Measurements from ENCODE around the gene CADM3.

The CADM3 gene

GRCh38 chr1:159209061-159209460 is 37.6 kb downstream of the CADM3 start:
- peaks cover 26% of the 10 kb centered on the region for H3K27me3 ChIP-seq (ENCODE audit: control insufficient read depth, insufficient read depth, low read length)
- H3K9ac ChIP-seq (ENCODE audit: low read depth, low read length) = no peak overlapping the region
- H3K36me3 ChIP-seq (ENCODE audit: insufficient read depth, low read length) = no peaks in the 10 kb centered on the region
- H3K4me1 ChIP-seq (ENCODE audit: control insufficient read depth, insufficient read depth, low read length) = peaks cover 15% of the 10 kb centered on the region
- no peak overlapping the region for H3K4me3 ChIP-seq (ENCODE audit: low read length)
- H3K9me3 ChIP-seq (replicated peaks; ENCODE audit: low read length) = no peaks in the 10 kb centered on the region
- H3K4me2 ChIP-seq (ENCODE audit: low read length) = no peak overlapping the region

GRCh38 chr1:159211331-159212136 is 40.1 kb downstream of the CADM3 start:
- H3K4me2 ChIP-seq (ENCODE audit: low read length) = peak overlapping the region; percentile 52
- peaks cover 15% of the 10 kb centered on the region for H3K4me1 ChIP-seq (ENCODE audit: control insufficient read depth, insufficient read depth, low read length)
- no peaks in the 10 kb centered on the region for H3K36me3 ChIP-seq (ENCODE audit: insufficient read depth, low read length)
- H3K27me3 ChIP-seq (ENCODE audit: control insufficient read depth, insufficient read depth, low read length) = peaks cover 18% of the 10 kb centered on the region
- H3K9me3 ChIP-seq (replicated peaks; ENCODE audit: low read length) = no peaks in the 10 kb centered on the region
- no peak overlapping the region for H3K9ac ChIP-seq (ENCODE audit: low read depth, low read length)
- no peak overlapping the region for H3K4me3 ChIP-seq (ENCODE audit: low read length)

- Histone ChIP-seq H3K4me2 (ENCODE audit: low read length) (no peak overlapping the region), H3K9me3 (replicated peaks; ENCODE audit: low read length) (no peaks in the 10 kb centered on the region), H3K4me1 (ENCODE audit: control insufficient read depth, insufficient read depth, low read length) (peaks cover 15% of the 10 kb centered on the region), H3K4me3 (ENCODE audit: low read length) (no peak overlapping the region), H3K36me3 (ENCODE audit: insufficient read depth, low read length) (no peaks in the 10 kb centered on the region), H3K9ac (ENCODE audit: low read depth, low read length) (no peak overlapping the region), H3K27me3 (ENCODE audit: control insufficient read depth, insufficient read depth, low read length) (peaks cover 11% of the 10 kb centered on the region)
These were observed 41.2 kb downstream of the CADM3 start for GRCh38 chr1:159212596-159212995.

- H3K4me2 ChIP-seq (ENCODE audit: low read length) = no peak overlapping the region
These were observed 42.8 kb downstream of the CADM3 start for GRCh38 chr1:159214149-159214760.

GRCh38 chr1:159218649-159219636 is 47.5 kb downstream of the CADM3 start:
- Histone ChIP-seq H3K4me2 (ENCODE audit: low read length) (no peak overlapping the region), H3K4me3 (ENCODE audit: low read length) (no peak overlapping the region), H3K9ac (ENCODE audit: low read depth, low read length) (no peak overlapping the region), H3K36me3 (ENCODE audit: insufficient read depth, low read length) (no peaks in the 10 kb centered on the region), H3K27me3 (ENCODE audit: control insufficient read depth, insufficient read depth, low read length) (no peaks in the 10 kb centered on the region), H3K9me3 (replicated peaks; ENCODE audit: low read length) (no peaks in the 10 kb centered on the region), H3K4me1 (ENCODE audit: control insufficient read depth, insufficient read depth, low read length) (no peaks in the 10 kb centered on the region)

More at GRCh38 chr1:159214149-159214760, 42.8 kb downstream of the CADM3 start:
- Histone ChIP-seq H3K4me1 (ENCODE audit: control insufficient read depth, insufficient read depth, low read length) (peaks cover 15% of the 10 kb centered on the region), H3K9ac (ENCODE audit: low read depth, low read length) (no peak overlapping the region), H3K36me3 (ENCODE audit: insufficient read depth, low read length) (no peaks in the 10 kb centered on the region), H3K9me3 (replicated peaks; ENCODE audit: low read length) (no peaks in the 10 kb centered on the region), H3K27me3 (ENCODE audit: control insufficient read depth, insufficient read depth, low read length) (peaks cover 4% of the 10 kb centered on the region), H3K4me3 (ENCODE audit: low read length) (no peak overlapping the region)

- Histone ChIP-seq H3K4me3 (ENCODE audit: low read length) (no peak overlapping the region), H3K9ac (ENCODE audit: low read depth, low read length) (no peak overlapping the region), H3K27me3 (ENCODE audit: control insufficient read depth, insufficient read depth, low read length) (no peaks in the 10 kb centered on the region), H3K4me1 (ENCODE audit: control insufficient read depth, insufficient read depth, low read length) (no peaks in the 10 kb centered on the region), H3K36me3 (ENCODE audit: insufficient read depth, low read length) (no peaks in the 10 kb centered on the region), H3K4me2 (ENCODE audit: low read length) (no peak overlapping the region), H3K9me3 (replicated peaks; ENCODE audit: low read length) (no peaks in the 10 kb centered on the region)
These were observed 50.9 kb downstream of the CADM3 start for GRCh38 chr1:159222075-159222865.

GRCh38 chr1:159223004-159223403 is 51.6 kb downstream of the CADM3 start:
- Histone ChIP-seq H3K4me1 (ENCODE audit: control insufficient read depth, insufficient read depth, low read length) (no peaks in the 10 kb centered on the region), H3K9me3 (replicated peaks; ENCODE audit: low read length) (no peaks in the 10 kb centered on the region), H3K9ac (ENCODE audit: low read depth, low read length) (no peak overlapping the region), H3K4me2 (ENCODE audit: low read length) (no peak overlapping the region), H3K36me3 (ENCODE audit: insufficient read depth, low read length) (no peaks in the 10 kb centered on the region), H3K27me3 (ENCODE audit: control insufficient read depth, insufficient read depth, low read length) (no peaks in the 10 kb centered on the region), H3K4me3 (ENCODE audit: low read length) (no peak overlapping the region)

GRCh38 chr1:159228554-159228953 is 57.1 kb downstream of the CADM3 start:
- no peak overlapping the region for H3K4me3 ChIP-seq (ENCODE audit: low read length)
- H3K4me2 ChIP-seq (ENCODE audit: low read length) = no peak overlapping the region
- no peak overlapping the region for H3K9ac ChIP-seq (ENCODE audit: low read depth, low read length)
- H3K36me3 ChIP-seq (ENCODE audit: insufficient read depth, low read length) = no peaks in the 10 kb centered on the region
- no peaks in the 10 kb centered on the region for H3K27me3 ChIP-seq (ENCODE audit: control insufficient read depth, insufficient read depth, low read length)
- peaks cover 9% of the 10 kb centered on the region for H3K4me1 ChIP-seq (ENCODE audit: control insufficient read depth, insufficient read depth, low read length)
- H3K9me3 ChIP-seq (replicated peaks; ENCODE audit: low read length) = no peaks in the 10 kb centered on the region

GRCh38 chr1:159229260-159229885 is 58.0 kb downstream of the CADM3 start:
- Histone ChIP-seq H3K36me3 (ENCODE audit: insufficient read depth, low read length) (no peaks in the 10 kb centered on the region), H3K4me1 (ENCODE audit: control insufficient read depth, insufficient read depth, low read length) (peaks cover 9% of the 10 kb centered on the region), H3K9me3 (replicated peaks; ENCODE audit: low read length) (no peaks in the 10 kb centered on the region), H3K4me3 (ENCODE audit: low read length) (no peak overlapping the region), H3K27me3 (ENCODE audit: control insufficient read depth, insufficient read depth, low read length) (no peaks in the 10 kb centered on the region), H3K9ac (ENCODE audit: low read depth, low read length) (no peak overlapping the region), H3K4me2 (ENCODE audit: low read length) (no peak overlapping the region)

- H3K9ac ChIP-seq (ENCODE audit: low read depth, low read length) = no peak overlapping the region
- H3K4me2 ChIP-seq (ENCODE audit: low read length) = no peak overlapping the region
- H3K27me3 ChIP-seq (ENCODE audit: control insufficient read depth, insufficient read depth, low read length) = no peaks in the 10 kb centered on the region
- H3K4me1 ChIP-seq (ENCODE audit: control insufficient read depth, insufficient read depth, low read length) = peaks cover 9% of the 10 kb centered on the region
- no peak overlapping the region for H3K4me3 ChIP-seq (ENCODE audit: low read length)
- no peaks in the 10 kb centered on the region for H3K36me3 ChIP-seq (ENCODE audit: insufficient read depth, low read length)
- no peaks in the 10 kb centered on the region for H3K9me3 ChIP-seq (replicated peaks; ENCODE audit: low read length)
These were observed 58.5 kb downstream of the CADM3 start for GRCh38 chr1:159229896-159230295.

Measured in skeletal muscle satellite cell (primary cell).